Astrocyte of the cerebellum (primary cell): ENCODE data around the gene FBXO4.

Experiments
- DNase-seq: peaks from one replicate; pipeline ENCODE4 v3.0.0-alpha.2; 2011; ENCODE audit warnings: low read depth
- H3K4me3 ChIP-seq: 2 replicates; pipeline ENCODE4 v1.5.1; 2011; ENCODE audit warnings: mild to moderate bottlenecking, low read depth, low read length, moderate library complexity
- CTCF ChIP-seq: IDR thresholded peaks from 2 replicates; pipeline ENCODE4 v1.5.1; 2012; ENCODE audit warnings: low read length, low read depth, moderate library complexity, mild to moderate bottlenecking; ENCODE audit errors: missing control alignments
- in situ Hi-C: cut with HindIII; loops from 2 replicates; pipeline ENCODE4 v1.10.0; 2017; ENCODE audit warnings: low sequenced_read_pairs

The FBXO4 gene

GRCh38 chr5:41921166-41921565 lies 3.9 kb upstream of the FBXO4 start:
- in situ Hi-C loops, result no loop called here
- peak; percentile 55 for DNase-seq
- TF ChIP-seq CTCF, result no peak
- H3K4me3 ChIP-seq, result no peak overlapping the region

GRCh38 chr5:41921874-41922273 lies 3.2 kb upstream of the FBXO4 start:
- in situ Hi-C loops, result no loop called here
- peak; percentile 28 for DNase-seq
- no peak overlapping the region for H3K4me3 ChIP-seq
- TF ChIP-seq CTCF, result no peak

- no peak for DNase-seq
- no peak for TF ChIP-seq CTCF
- in situ Hi-C loops, result no loop called here
- peak overlapping the region; percentile 63 for H3K4me3 ChIP-seq
Measured at GRCh38 chr5:41924526-41924871, 582 bp upstream of the FBXO4 start.

- peak overlapping the region; percentile 63 for H3K4me3 ChIP-seq
- no peak for DNase-seq
- TF ChIP-seq CTCF, result no peak
- in situ Hi-C loops, result no loop called here
Measured at GRCh38 chr5:41925555-41925951, 472 bp downstream of the FBXO4 start.

- in situ Hi-C loops, result no loop called here
- H3K4me3 ChIP-seq, result no peak overlapping the region
- no peak for TF ChIP-seq CTCF
- DNase-seq, result no peak
Measured at GRCh38 chr5:41927604-41928003, 2.5 kb downstream of the FBXO4 start.

GRCh38 chr5:41929035-41929434 lies 4.0 kb downstream of the FBXO4 start:
- no peak for DNase-seq
- no peak for TF ChIP-seq CTCF
- in situ Hi-C loops, result no loop called here
- H3K4me3 ChIP-seq, result no peak overlapping the region

GRCh38 chr5:41932770-41933169 lies 7.7 kb downstream of the FBXO4 start:
- H3K4me3 ChIP-seq, result no peak overlapping the region
- no peak for TF ChIP-seq CTCF
- in situ Hi-C loops, result no loop called here
- DNase-seq, result no peak
